Panc1 (cell line): Measurements from ENCODE around the gene AUNIP. TPM values are rescaled to one million over a fixed set of nuclear protein-coding genes. Genes with fewer than 3 reads are reported as not detected.
A peak's percentile ranks its signal among the peaks of the same experiment; 100 is the strongest.

Experiments
- ATAC-seq: fragments of 200-7000 bp; cut with Tn5 transposase; 2 replicates; pipeline ENCODE4 v1.9.1; 2020; ENCODE audit warnings: mild to moderate bottlenecking, moderate library complexity
- BruUV-seq: library from RNA; stranded (reverse); fragments of 400-500 nt; replicated peaks from 2 replicates; lab custom pipeline; 2021; lab: Mats Ljungman, UMichigan
- CTCF ChIA-PET: fragments of 300-600 bp; sonication (Branson Sonifier 250); formaldehyde crosslinking; loops from one replicate; lab custom pipeline; 2022; ENCODE audit warnings: antibody characterized with exemption; lab: Charles Lee
- POLR2A ChIA-PET: fragments of 300-600 bp; sonication (Branson Sonifier 250); formaldehyde crosslinking; loops from one replicate; lab custom pipeline; 2022; ENCODE audit warnings: antibody characterized with exemption; lab: Charles Lee
- DNase-seq: peaks from one replicate; pipeline ENCODE4 v3.0.0-alpha.2; 2010; ENCODE audit warnings: low read depth, low spot score
- H3K27ac ChIP-seq: 2 replicates; pipeline ENCODE4 v1.5.1; 2011; ENCODE audit warnings: mild to moderate bottlenecking, low read length, inconsistent platforms
- H3K27me3 ChIP-seq: fragments of 200-500 bp; sonication (Bioruptor generic); 2 replicates; pipeline ENCODE4 v1.6.0; 2014; ENCODE audit warnings: low read length, inconsistent platforms; ENCODE audit not compliant: control insufficient read depth, insufficient read depth
- H3K36me3 ChIP-seq: fragments of 200-500 bp; sonication (Bioruptor generic); 2 replicates; pipeline ENCODE4 v1.5.1; 2014; ENCODE audit warnings: inconsistent platforms, mild to moderate bottlenecking, low read length, moderate library complexity; ENCODE audit not compliant: control insufficient read depth, insufficient read depth
- H3K4me1 ChIP-seq: 2 replicates; pipeline ENCODE4 v1.5.1; 2011; ENCODE audit warnings: inconsistent platforms, mild to moderate bottlenecking, low read length, moderate library complexity; ENCODE audit not compliant: control insufficient read depth, insufficient read depth
- H3K4me3 ChIP-seq, 2 experiments: 2 replicates each; pipeline ENCODE4 v1.5.1; 2011 to 2012; ENCODE audit warnings: low read depth in 2 of 2, low read length in 2 of 2, mild to moderate bottlenecking in 2 of 2, inconsistent platforms in 1 of 2, moderate library complexity in 1 of 2
- H3K9me3 ChIP-seq: fragments of 200-500 bp; sonication (Bioruptor generic); 2 replicates; pipeline ENCODE4 v1.5.1; 2014; ENCODE audit warnings: low read depth, mild to moderate bottlenecking, inconsistent platforms, low read length, moderate library complexity; ENCODE audit not compliant: control insufficient read depth, insufficient read depth
- POLR2AphosphoS5 ChIP-seq: IDR thresholded peaks from 2 replicates; pipeline ENCODE4 v1.6.1; 2012; ENCODE audit warnings: mild to moderate bottlenecking, low read depth, low read length, moderate library complexity
- SIN3A ChIP-seq: IDR thresholded peaks from 2 replicates; pipeline ENCODE4 v1.6.1; 2012; ENCODE audit warnings: low read depth, mild to moderate bottlenecking, low read length, moderate library complexity, borderline replicate concordance; ENCODE audit not compliant: insufficient read depth
- TCF7L2 ChIP-seq: IDR thresholded peaks from 2 replicates; pipeline ENCODE4 v1.6.1; 2011; ENCODE audit warnings: mild to moderate bottlenecking, low read depth, low read length, inconsistent platforms
- in situ Hi-C: cut with HindIII; loops from 2 replicates; pipeline ENCODE4 v1.10.0; 2016; ENCODE audit warnings: low sequenced_read_pairs, low pct_unique_long_range_greater_than_20kb
- intact Hi-C: fragments of 100-400 bp; cut with micrococcal nuclease; formaldehyde crosslinking; loops from one replicate; pipeline ENCODE4 v1.10.0; 2022; ENCODE audit not compliant: unreplicated experiment
- total RNA-seq: library from RNA; stranded (reverse); gene quantifications from one replicate; pipeline ENCODE4 v1.2.1, GENCODE V29; 2021; ENCODE audit not compliant: unreplicated experiment
- TF ChIP-seq, protein P1 (sequence below), 2 experiments: IDR thresholded peaks; 2 replicates each; pipeline ENCODE4 v1.6.1; 2011 to 2012; ENCODE audit warnings: low read depth in 2 of 2, control low read depth in 1 of 2, low read length in 1 of 2, mild to moderate bottlenecking in 1 of 2, moderate library complexity in 1 of 2; ENCODE audit not compliant: insufficient read depth in 1 of 2
- TF ChIP-seq, protein P2 (sequence below): fragments of 450-650 bp; IDR thresholded peaks from 2 replicates; pipeline ENCODE4 v1.5.1; 2017; ENCODE audit warnings: mild to moderate bottlenecking

AUNIP gene
- total RNA-seq, 1 experiment from 2014 or later = 12.2 TPM

DNA sequence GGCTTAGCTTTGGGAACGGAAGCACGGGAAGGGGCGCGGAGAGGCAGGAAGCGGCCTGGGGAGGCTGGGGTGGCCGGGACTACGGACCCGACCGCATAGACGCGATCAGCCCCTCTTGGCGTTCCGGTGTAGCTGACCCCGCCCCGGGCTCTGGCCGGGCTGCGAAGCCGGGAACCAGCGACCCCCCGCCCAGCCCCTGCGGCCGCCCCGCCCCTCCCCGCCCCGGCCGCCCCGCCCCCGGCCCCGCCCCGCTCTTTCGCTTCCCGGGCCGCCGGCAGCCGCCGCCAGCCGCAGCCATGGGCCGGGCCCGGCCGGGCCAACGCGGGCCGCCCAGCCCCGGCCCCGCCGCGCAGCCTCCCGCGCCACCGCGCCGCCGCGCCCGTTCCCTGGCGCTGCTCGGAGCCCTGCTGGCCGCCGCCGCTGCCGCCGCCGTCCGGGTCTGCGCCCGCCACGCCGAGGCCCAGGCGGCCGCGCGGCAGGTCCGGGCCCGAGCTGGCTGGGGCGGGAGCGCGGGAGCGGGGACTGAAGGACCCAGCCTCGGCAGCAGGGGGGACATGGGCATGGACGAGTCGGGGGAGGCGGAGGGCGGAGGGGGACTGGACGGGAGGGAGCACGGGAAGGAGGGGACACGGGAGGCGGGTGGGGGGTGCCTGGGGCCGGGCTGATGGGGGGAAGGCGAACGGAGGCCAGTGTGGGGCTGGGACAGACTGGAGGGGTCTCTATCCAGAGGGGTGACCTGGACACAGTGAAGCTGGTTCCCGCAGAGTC lies 59.1 kb downstream of the AUNIP start, which contains the start of gene SELENON:
SELENON (plus strand) TSS at position 259 of the 768 bp plus-strand sequence; CDS start at position 297, 38 bp downstream.
- no TSS peak for BruUV-seq
- intact Hi-C loops = loop anchor here (5.0 kb wide), 1 partner anchor 178 kb away; no protein-coding TSS in a partner anchor

DNA sequence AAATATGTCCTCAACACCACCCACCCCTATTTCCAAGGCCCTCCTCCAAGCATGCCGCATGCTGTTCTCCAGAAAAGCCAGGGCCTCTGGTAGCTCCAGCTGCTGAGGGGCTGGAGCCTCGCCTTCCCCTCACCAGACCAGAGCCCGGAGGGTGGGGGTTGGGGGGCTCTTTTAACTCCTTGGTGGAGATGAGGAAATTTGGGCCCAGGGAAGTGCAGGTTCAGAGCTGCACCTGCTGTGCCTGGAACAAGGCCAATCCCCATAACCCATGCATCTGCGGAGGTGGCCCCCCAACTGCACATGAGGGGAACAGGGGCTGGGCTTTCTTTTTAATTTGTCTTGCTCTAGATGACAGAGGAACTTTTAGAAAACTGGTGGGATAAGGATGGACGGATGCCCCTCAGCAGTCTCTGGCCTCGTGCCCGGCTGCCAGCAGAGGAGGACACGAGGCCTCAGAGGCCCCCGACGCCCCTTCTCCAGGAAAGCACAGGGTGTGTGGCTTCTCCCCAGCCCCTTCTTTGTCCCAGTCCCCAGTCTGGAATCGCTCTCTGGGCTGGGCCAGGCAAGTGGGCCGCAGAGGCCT lies 59.8 kb downstream of the AUNIP start:
- no TSS peak for BruUV-seq
- H3K27ac ChIP-seq = 0 out of 2 replicates have a peak overlapping the region, but pooled peaks have one; percentile 52
- ATAC-seq (no peak), DNase-seq (no peak)
- intact Hi-C loops (loop anchor here (5.0 kb wide), 1 partner anchor 177 kb away; no protein-coding TSS in a partner anchor), in situ Hi-C loops (no loop called here)
- no peaks in the 10 kb centered on the region for H3K9me3 ChIP-seq
- ChIA-PET POLR2A (no interaction called here), CTCF (no interaction called here)
- TF ChIP-seq SIN3A (no peak), TCF7L2 (no peak), POLR2AphosphoS5 (no peak)
- TF ChIP-seq, protein P1, sequence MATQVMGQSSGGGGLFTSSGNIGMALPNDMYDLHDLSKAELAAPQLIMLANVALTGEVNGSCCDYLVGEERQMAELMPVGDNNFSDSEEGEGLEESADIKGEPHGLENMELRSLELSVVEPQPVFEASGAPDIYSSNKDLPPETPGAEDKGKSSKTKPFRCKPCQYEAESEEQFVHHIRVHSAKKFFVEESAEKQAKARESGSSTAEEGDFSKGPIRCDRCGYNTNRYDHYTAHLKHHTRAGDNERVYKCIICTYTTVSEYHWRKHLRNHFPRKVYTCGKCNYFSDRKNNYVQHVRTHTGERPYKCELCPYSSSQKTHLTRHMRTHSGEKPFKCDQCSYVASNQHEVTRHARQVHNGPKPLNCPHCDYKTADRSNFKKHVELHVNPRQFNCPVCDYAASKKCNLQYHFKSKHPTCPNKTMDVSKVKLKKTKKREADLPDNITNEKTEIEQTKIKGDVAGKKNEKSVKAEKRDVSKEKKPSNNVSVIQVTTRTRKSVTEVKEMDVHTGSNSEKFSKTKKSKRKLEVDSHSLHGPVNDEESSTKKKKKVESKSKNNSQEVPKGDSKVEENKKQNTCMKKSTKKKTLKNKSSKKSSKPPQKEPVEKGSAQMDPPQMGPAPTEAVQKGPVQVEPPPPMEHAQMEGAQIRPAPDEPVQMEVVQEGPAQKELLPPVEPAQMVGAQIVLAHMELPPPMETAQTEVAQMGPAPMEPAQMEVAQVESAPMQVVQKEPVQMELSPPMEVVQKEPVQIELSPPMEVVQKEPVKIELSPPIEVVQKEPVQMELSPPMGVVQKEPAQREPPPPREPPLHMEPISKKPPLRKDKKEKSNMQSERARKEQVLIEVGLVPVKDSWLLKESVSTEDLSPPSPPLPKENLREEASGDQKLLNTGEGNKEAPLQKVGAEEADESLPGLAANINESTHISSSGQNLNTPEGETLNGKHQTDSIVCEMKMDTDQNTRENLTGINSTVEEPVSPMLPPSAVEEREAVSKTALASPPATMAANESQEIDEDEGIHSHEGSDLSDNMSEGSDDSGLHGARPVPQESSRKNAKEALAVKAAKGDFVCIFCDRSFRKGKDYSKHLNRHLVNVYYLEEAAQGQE (IDR thresholded peaks at IDR 0.05; ENCODE audit: insufficient read depth in 1 of 2, low read depth in 2 of 2, low read length in 1 of 2) = no peak
- TF ChIP-seq, protein P2, sequence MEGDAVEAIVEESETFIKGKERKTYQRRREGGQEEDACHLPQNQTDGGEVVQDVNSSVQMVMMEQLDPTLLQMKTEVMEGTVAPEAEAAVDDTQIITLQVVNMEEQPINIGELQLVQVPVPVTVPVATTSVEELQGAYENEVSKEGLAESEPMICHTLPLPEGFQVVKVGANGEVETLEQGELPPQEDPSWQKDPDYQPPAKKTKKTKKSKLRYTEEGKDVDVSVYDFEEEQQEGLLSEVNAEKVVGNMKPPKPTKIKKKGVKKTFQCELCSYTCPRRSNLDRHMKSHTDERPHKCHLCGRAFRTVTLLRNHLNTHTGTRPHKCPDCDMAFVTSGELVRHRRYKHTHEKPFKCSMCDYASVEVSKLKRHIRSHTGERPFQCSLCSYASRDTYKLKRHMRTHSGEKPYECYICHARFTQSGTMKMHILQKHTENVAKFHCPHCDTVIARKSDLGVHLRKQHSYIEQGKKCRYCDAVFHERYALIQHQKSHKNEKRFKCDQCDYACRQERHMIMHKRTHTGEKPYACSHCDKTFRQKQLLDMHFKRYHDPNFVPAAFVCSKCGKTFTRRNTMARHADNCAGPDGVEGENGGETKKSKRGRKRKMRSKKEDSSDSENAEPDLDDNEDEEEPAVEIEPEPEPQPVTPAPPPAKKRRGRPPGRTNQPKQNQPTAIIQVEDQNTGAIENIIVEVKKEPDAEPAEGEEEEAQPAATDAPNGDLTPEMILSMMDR = no peak
- 0 out of 2 replicates have a peak, but pooled peaks cover 5% of the 10 kb centered on the region for H3K4me1 ChIP-seq
- H3K36me3 ChIP-seq = no peaks in the 10 kb centered on the region
- H3K27me3 ChIP-seq = no peaks in the 10 kb centered on the region
- peak overlapping the region; percentile 42 to 53 for H3K4me3 ChIP-seq

More for the DNA sequence above, 59.1 kb downstream of the AUNIP start, which contains the start of gene SELENON:
- H3K4me1 ChIP-seq = 0 out of 2 replicates have a peak, but pooled peaks cover 5% of the 10 kb centered on the region
- TF ChIP-seq, protein P1 (IDR thresholded peaks at IDR 0.05; ENCODE audit: insufficient read depth in 1 of 2, low read depth in 2 of 2, low read length in 1 of 2) = no peak
- TF ChIP-seq, protein P2 = no peak
- TF ChIP-seq POLR2AphosphoS5 (no peak), SIN3A (no peak), TCF7L2 (no peak)
- no peaks in the 10 kb centered on the region for H3K36me3 ChIP-seq
- in situ Hi-C loops = no loop called here
- H3K9me3 ChIP-seq = no peaks in the 10 kb centered on the region
- CTCF ChIA-PET = no interaction called here
- ATAC-seq (peak; percentile 86), DNase-seq (no peak)
- no peaks in the 10 kb centered on the region for H3K27me3 ChIP-seq
- H3K4me3 ChIP-seq = peak within 1 kb of the TSS; percentile 42 to 59
- H3K27ac ChIP-seq = peak within 1 kb of the TSS; percentile 52; the same call in 1 of the 2 replicates
- POLR2A ChIA-PET = no interaction called here
